Activated CD8-positive, alpha-beta memory T cell treated with anti-CD3 and anti-CD28 coated beads, Interleukin-2, amount 10 ng/mL, durations not matched to agents 7 days and 5 days (primary cell): ENCODE data around the gene CCP110. TPM values are rescaled to one million over a fixed set of nuclear protein-coding genes. Genes with fewer than 3 reads are reported as not detected.
"Not testable (repeated sequence)": the region's sequence is repeated elsewhere in the genome, so short reads cannot be mapped to it uniquely, and the experiment has no call there.

Experiments used
- ATAC-seq: fragments of 150-1000 bp; cut with Tn5 transposase; one replicate; pipeline ENCODE4 v1.10.0; 2021; ENCODE audit warnings: moderate library complexity
- CTCF ChIA-PET: fragments of 350-600 bp; sonication (Branson Sonifier 250); formaldehyde crosslinking; loops from one replicate; lab custom pipeline; 2021; ENCODE audit warnings: antibody characterized with exemption; lab: Charles Lee
- DNase-seq: peaks from one replicate; pipeline ENCODE4 v3.0.0-alpha.2; 2020
- H3K27ac Mint-ChIP-seq: one replicate; pipeline ENCODE4 v1.8.0; 2021; ENCODE audit warnings: mild to moderate bottlenecking, mixed read lengths
- H3K27me3 Mint-ChIP-seq: one replicate; pipeline ENCODE4 v1.8.0; 2021; ENCODE audit warnings: mixed read lengths
- H3K36me3 Mint-ChIP-seq: one replicate; pipeline ENCODE4 v1.8.0; 2021; ENCODE audit warnings: mild to moderate bottlenecking, mixed read lengths
- H3K4me1 Mint-ChIP-seq: one replicate; pipeline ENCODE4 v1.8.0; 2021; ENCODE audit warnings: mixed read lengths
- H3K4me3 Mint-ChIP-seq: one replicate; pipeline ENCODE4 v1.8.0; 2021; ENCODE audit warnings: mild to moderate bottlenecking, moderate library complexity, mixed read lengths
- H3K9me3 Mint-ChIP-seq: one replicate; pipeline ENCODE4 v1.8.0; 2022; ENCODE audit warnings: low read depth, mixed read lengths
- total RNA-seq, 2 experiments: library from RNA; stranded (reverse); gene quantifications; one replicate each; pipeline ENCODE4 v1.2.3, GENCODE V29; 2021

The CCP110 gene
- total RNA-seq, 2 experiments from 2014 or later = 45.0 to 45.3 TPM

DNA sequence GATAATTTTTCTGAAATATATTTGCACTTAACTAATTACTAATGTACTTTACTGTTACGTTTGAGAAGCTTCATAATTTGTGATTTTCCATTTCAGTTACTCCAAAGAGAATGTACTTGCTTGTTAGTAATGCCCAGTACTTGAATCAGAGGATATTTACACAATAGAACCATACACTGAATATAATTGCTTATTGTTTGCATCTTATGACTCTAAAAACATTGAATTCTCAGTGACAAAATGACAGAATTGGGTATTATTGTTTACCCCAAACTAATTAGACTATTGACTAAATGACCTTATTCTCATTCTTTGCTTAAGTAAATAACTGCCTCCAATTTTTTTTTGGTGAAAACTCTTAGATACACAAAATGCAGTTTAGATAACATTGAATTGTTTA, 8.9 kb downstream of the CCP110 start:
- ATAC-seq (no peak), DNase-seq (no peak)
- H3K27me3 Mint-ChIP-seq = no peaks in the 10 kb centered on the region
- CTCF ChIA-PET = interaction anchor here (0.6 kb wide), 1 partner anchor 90 kb away, joined by 4 read pairs; no protein-coding TSS in a partner anchor
- H3K4me1 Mint-ChIP-seq = peaks cover 1% of the 10 kb centered on the region
- H3K9me3 Mint-ChIP-seq = no peaks in the 10 kb centered on the region
- H3K36me3 Mint-ChIP-seq = peaks cover 49% of the 10 kb centered on the region
- no peak overlapping the region for H3K4me3 Mint-ChIP-seq
- no peak overlapping the region for H3K27ac Mint-ChIP-seq

DNA sequence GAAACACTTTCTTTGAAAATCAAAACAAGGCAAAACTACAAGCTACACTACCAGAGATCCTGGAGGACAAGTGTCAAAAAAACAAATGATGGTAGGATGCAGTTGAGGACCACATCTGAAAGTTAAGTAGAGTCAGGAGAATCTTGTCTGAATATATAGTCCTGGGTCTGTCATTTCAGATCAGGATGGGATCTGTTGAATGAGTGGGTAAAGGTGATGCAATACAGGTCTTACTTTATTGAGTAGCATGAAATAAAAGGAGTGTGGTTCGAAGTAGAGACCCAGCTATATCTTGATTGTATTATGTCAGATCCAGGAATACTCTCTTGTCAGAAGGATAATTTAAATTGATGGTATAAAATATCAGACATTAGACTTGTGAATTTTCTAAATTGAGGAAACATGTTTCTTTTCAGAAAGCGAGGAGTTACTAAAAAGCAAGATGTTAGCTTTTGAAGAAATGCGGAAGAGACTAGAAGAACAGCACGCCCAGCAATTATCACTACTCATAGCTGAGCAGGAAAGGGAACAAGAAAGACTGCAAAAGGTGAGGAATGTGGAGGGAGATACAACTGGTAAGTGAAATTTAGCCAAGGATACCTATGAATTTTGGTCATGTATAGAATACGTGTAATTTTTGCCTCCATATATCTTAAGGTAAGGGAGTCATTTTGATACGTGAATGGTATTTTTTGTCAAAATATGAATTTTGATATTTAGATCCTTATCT, 16.7 kb downstream of the CCP110 start:
- H3K27me3 Mint-ChIP-seq = no peaks in the 10 kb centered on the region
- H3K36me3 Mint-ChIP-seq = peaks cover 61% of the 10 kb centered on the region
- ATAC-seq = no peak
- H3K27ac Mint-ChIP-seq = no peak overlapping the region
- DNase-seq = no peak
- CTCF ChIA-PET = interaction anchor here (1.1 to 2.1 kb wide), 4 partner anchors 13 to 61 kb away, joined by 3 to 7 read pairs (median 6); partner anchors contain the start of gene VPS35L
- no peaks in the 10 kb centered on the region for H3K9me3 Mint-ChIP-seq
- no peak overlapping the region for H3K4me3 Mint-ChIP-seq
- H3K4me1 Mint-ChIP-seq = peaks cover 9% of the 10 kb centered on the region

DNA sequence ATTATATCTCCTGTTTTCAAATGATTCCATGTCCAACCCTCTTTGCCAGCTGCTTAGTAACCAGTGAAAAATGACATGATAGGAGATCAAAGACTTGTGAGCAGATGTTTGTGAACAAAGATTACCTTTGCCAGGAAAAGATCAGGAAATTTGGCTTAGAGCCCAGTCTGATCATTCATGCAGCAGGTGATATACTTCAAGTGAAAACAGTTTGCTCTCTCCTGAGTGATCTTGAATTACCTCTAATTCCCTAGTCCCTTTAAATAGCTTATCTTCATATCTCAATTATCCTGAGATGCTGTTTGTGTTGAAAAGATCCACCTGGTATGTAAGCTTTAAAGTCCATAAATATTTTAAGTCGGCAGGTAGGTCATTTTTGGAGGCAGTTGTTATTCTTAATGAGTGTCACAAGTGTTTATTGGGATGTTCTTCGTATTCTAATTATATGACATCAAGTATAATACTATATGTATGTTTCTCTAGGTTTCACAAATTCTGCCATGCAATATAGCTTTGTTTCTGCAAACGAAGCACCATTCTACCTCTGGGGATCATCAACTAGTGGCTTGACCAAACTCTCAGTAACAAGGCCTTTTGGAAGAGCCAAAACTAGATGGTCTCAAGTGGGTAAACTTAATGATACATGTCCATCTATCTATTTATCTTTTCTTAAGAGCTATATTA, 18.5 kb downstream of the CCP110 start:
- Mint-ChIP-seq H3K9me3 (no peaks in the 10 kb centered on the region), H3K36me3 (peaks cover 51% of the 10 kb centered on the region), H3K27me3 (no peaks in the 10 kb centered on the region), H3K4me1 (peaks cover 9% of the 10 kb centered on the region), H3K4me3 (no peak overlapping the region), H3K27ac (no peak overlapping the region)
- no peak for ATAC-seq
- DNase-seq = no peak
- CTCF ChIA-PET = interaction anchor here (1.1 to 1.6 kb wide), 3 partner anchors 8 to 18 kb away, joined by 3 to 4 read pairs (median 3); partner anchors contain the start of genes CCP110 and VPS35L

DNA sequence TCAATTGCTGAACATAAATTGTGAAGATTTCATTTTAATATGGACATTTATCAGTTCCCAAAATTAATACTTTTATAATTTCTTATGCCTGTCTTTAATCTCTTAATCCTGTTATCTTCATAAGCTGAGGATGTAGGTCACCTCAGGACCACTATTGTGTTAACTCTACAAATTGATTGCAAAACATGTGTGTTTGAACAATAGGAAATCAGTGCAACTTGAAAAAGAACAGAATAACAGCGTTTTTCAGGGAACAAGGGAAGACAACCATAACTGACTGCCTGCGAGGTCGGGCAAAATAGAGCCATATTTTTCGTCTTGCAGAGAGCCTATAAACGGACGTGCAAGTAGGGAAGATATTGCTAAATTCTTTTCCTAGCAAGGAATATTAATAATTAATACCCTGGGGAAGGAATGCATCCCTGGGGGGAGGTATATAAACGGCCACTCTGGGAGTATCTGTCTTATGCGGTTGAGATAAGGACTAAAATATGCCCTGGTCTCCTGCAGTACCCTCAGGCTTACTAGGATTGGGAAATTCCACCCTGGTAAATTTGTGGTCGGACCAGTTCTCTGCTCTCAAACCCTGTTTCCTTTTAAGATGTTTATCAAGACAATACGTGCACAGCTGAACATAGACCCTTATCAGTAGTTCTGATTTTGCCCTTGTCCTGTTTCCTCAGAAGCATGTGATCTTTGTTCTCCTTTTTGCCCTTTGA, 19.7 kb downstream of the CCP110 start:
- CTCF ChIA-PET = interaction anchor here (1.4 to 1.6 kb wide), 2 partner anchors 12 to 19 kb away, joined by 3 to 4 read pairs; partner anchors contain the start of genes CCP110 and VPS35L
- peaks cover 57% of the 10 kb centered on the region for H3K36me3 Mint-ChIP-seq

DNA sequence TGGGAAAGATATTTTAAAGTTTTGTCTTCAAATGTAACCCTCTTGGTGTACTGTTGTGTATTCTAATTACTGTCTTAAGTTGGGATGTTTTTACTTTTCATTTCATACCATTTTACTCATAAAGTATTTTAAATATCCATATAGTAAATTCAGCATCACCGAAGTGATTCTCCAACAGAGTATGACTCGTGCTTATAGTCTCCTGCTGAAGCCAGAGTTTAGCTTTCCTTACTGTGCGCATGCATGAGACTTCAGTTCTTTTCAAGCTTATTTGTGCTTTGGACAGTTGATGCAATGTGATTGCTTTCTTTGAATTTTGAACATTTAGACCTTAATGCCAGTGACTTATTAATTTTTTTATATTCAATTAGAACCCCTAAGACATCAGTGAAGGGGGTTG, 24.4 kb downstream of the CCP110 start:
- CTCF ChIA-PET = interaction anchor here (1.0 to 1.2 kb wide), 3 partner anchors 10 to 337 kb away, joined by 3 to 4 read pairs (median 3); partner anchors contain the start of gene GPRC5B
- ATAC-seq = no peak

More for the DNA sequence above, 19.7 kb downstream of the CCP110 start:
- peaks cover 12% of the 10 kb centered on the region for H3K4me1 Mint-ChIP-seq
- H3K4me3 Mint-ChIP-seq, DNase-seq, H3K27ac Mint-ChIP-seq, ATAC-seq, H3K9me3 Mint-ChIP-seq, H3K27me3 Mint-ChIP-seq: not testable (repeated sequence)

DNA sequence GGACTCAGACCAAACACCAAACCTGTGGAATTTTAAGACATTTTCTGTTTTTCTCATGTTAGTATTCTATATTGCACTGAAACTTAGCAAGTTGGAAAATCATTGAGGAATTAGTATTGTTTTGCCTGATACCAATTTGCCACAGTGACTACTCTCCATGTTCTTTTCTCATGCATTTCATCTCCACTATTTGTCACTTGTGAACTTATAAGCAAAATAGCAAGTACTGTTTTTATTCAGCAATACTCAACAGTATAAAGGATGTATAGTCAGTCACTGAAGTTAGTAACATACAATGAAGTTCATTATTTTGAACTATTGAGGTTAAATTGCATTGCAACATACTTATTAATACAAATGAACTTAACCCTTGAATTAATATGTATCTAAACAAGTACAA, 25.9 kb downstream of the CCP110 start:
- CTCF ChIA-PET = no interaction called here
- ATAC-seq (no peak), DNase-seq (no peak)
- Mint-ChIP-seq H3K27me3 (no peaks in the 10 kb centered on the region), H3K4me1 (peaks cover 22% of the 10 kb centered on the region), H3K36me3 (peaks cover 29% of the 10 kb centered on the region), H3K9me3 (no peaks in the 10 kb centered on the region), H3K27ac (no peak overlapping the region), H3K4me3 (no peak overlapping the region)

More for the DNA sequence above, 24.4 kb downstream of the CCP110 start:
- Mint-ChIP-seq H3K36me3 (peaks cover 43% of the 10 kb centered on the region), H3K27ac (no peak overlapping the region), H3K9me3 (no peaks in the 10 kb centered on the region), H3K27me3 (no peaks in the 10 kb centered on the region), H3K4me1 (peaks cover 20% of the 10 kb centered on the region), H3K4me3 (no peak overlapping the region)
- no peak for DNase-seq

DNA sequence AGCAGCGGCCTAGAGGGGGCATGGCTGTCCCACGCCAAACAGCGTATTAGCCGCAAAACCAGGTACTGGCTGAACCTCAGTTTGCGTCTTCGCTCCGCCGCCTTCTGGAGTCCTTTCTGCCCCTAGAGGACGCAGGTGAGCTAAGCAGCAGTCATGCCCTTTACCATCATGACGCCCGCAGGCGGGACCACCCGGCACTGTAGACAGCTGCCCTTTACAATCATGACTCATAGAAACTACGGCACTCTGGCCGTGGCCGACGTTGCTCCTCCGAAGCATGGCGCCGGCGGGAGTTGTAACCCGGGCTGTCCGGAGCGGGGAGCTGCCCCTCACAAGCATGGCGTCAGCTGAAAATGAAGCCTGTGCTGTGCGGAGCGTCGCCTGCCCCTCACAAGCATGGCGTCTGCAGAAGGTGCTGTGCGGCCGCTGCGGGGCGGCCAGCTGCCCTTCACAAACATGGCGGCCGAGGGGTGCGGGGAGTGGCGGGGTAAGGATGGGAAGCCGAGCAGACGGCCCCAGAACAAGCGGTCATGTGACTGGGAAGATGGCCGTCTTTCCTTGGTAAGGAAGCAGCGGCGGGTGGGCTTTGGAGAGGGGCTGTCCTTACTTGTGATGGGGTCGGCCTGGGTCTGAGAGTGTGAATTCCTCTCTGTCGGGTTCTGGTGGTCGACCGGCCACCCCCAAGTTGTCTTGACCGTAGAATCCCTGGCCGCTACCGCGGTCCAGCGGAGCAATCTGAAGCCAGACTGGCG, 31.6 kb downstream of the CCP110 start, which contains the start of gene VPS35L:
Gene VPS35L, plus strand, starts transcription at position 518 of the 752 bp plus-strand sequence. Its CDS starts 27 bp downstream, at position 545.
- peak within 1 kb of the TSS; percentile 92 for H3K4me3 Mint-ChIP-seq
- no peaks in the 10 kb centered on the region for H3K27me3 Mint-ChIP-seq
- H3K9me3 Mint-ChIP-seq = no peaks in the 10 kb centered on the region
- CTCF ChIA-PET = interaction anchor here (0.8 to 6.4 kb wide), 23 partner anchors 10 to 1251 kb away, joined by 3 to 41 read pairs (median 6); partner anchors contain the start of genes ARL6IP1, CCP110, COQ7 and ERI2
- peaks cover 7% of the 10 kb centered on the region for H3K36me3 Mint-ChIP-seq
- ATAC-seq (peak; percentile 98), DNase-seq (peak; percentile 97)
- H3K4me1 Mint-ChIP-seq = peaks cover 26% of the 10 kb centered on the region
- peak within 1 kb of the TSS; percentile 87 for H3K27ac Mint-ChIP-seq

DNA sequence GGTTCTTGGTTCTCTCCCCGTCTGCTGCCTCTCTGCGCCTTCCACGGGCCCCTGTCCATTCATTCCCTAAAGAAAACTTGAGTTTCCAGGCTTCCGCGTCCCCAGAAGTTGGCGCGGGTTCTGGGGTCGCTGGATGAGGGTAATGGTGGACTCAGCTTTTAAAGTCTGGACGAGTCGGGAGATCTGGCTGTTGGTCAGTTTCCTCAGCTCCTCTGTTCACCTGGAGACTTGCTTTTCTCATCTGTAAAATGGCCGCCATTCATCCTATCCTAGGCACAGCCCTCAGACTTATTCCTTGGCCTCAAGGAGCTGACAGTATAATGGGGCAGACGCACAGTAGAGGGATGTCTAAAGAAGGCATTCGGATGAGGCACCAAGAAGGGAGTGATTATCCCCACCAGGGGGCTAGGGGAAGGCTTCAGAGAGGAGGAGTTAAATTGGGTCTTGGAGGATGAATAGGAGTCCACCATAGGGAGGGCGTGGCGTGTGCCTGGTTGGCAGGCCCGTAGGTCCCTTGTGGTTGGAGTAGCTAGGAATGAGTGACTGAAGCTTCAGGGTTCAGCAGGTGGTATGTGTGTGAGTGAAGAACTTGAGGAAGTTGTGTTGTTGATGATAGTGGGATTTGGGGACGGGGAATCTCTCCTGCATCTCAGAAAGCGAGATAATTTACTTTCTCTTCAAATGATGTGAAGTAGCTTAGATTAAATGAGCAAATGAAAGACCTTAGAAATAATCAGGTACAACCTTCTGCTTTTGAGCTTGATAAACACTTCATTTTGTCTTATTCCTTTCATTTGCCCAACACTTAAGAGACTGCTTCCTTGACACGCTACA, 32.4 kb downstream of the CCP110 start:
- peak overlapping the region; percentile 92 for H3K4me3 Mint-ChIP-seq
- peaks cover 3% of the 10 kb centered on the region for H3K36me3 Mint-ChIP-seq
- H3K27me3 Mint-ChIP-seq = no peaks in the 10 kb centered on the region
- CTCF ChIA-PET = interaction anchor here (0.7 to 6.4 kb wide), 22 partner anchors 11 to 1185 kb away, joined by 3 to 41 read pairs (median 6); partner anchors contain the start of genes ARL6IP1, CCP110, COQ7 and GDE1
- peak; percentile 58 for DNase-seq
- peak overlapping the region; percentile 87 for H3K27ac Mint-ChIP-seq
- peaks cover 26% of the 10 kb centered on the region for H3K4me1 Mint-ChIP-seq
- no peaks in the 10 kb centered on the region for H3K9me3 Mint-ChIP-seq
- ATAC-seq = peak; percentile 4

DNA sequence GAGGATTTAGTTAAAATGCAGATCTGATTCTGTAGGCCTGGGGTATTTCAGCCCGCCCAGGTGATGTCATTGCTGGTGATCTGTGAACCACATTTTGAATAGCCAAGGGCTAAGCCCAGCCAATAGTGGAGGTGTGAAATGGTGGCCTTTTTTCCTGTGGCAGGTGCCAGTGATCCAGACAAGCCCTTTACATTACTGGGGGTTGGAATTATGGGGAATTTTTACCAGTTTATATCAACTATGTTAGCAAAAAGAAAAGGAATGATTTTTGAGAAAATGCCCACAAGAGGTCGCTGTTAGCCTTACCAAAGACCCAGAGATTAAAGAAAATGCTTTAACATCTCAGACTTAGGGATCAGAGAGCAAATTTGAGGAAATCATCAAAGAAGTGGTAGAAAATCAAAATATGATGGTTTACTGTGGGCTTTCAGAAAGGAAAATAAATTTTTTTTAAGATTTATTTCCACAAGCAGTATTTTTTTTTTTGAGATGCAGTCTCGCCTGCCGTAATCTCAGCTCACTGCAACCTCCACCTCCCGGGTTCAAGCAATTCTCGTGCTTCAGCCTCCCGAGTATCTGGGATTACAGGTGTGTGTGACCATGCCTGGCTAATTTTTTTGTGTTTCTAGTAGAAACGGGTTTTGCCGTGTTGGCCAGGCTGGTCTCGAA, 35.6 kb downstream of the CCP110 start:
- Mint-ChIP-seq H3K4me1 (peaks cover 18% of the 10 kb centered on the region), H3K27ac (no peak overlapping the region), H3K27me3 (no peaks in the 10 kb centered on the region), H3K9me3 (no peaks in the 10 kb centered on the region), H3K36me3 (peaks cover 6% of the 10 kb centered on the region), H3K4me3 (no peak overlapping the region)
- CTCF ChIA-PET = interaction anchor here (0.6 to 6.4 kb wide), 6 partner anchors 9 to 327 kb away, joined by 3 to 41 read pairs (median 4); partner anchors contain the start of gene CCP110
- ATAC-seq = no peak
- DNase-seq = peak; percentile 42

DNA sequence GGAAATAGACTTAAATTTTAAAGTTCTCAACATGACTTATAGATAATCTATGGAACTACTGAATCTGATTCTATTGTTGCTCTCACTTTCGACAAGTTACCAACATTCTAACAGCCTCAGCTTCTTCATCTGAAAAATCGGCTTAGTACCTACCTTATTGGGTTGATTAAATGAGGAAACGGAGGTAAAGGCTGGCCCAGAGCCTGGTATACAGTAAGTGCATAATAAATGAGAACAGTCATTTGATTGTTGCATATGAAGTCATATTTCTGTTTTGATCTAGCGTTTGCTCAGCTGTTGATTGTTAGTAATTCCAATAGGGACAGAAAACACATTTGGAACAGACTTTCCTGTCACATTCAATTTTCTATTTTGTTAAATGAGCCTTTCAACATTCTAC, 36.3 kb downstream of the CCP110 start:
- no peaks in the 10 kb centered on the region for H3K27me3 Mint-ChIP-seq
- peaks cover 14% of the 10 kb centered on the region for H3K4me1 Mint-ChIP-seq
- no peaks in the 10 kb centered on the region for H3K9me3 Mint-ChIP-seq
- peaks cover 11% of the 10 kb centered on the region for H3K36me3 Mint-ChIP-seq
- no peak overlapping the region for H3K27ac Mint-ChIP-seq
- H3K4me3 Mint-ChIP-seq = no peak overlapping the region
- CTCF ChIA-PET = interaction anchor here (0.8 to 1.3 kb wide), 3 partner anchors 9 to 40 kb away, joined by 4 read pairs; no protein-coding TSS in a partner anchor
- ATAC-seq = no peak
- no peak for DNase-seq

DNA sequence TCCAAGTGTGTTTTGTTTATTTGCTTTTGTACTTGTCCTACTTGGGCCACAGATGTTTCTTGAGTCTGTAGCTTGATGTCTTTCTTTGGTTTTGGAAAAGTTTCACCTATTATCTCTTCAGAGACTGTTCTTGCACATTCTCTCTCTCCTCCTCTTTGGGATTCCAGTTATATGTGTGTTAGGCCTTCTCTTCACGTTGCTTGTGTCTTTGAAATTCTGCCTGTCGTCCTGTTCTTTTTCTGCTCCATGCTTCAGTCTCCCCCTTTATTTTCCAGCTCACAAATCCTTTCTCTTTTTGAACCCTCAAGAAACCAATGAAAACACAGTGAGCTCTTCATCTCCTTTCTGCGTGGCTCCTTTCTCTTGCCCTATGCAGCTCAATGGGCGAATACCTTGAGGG, 39.6 kb downstream of the CCP110 start:
- ATAC-seq (no peak), DNase-seq (no peak)
- Mint-ChIP-seq H3K4me3 (no peak overlapping the region), H3K27ac (no peak overlapping the region), H3K9me3 (no peaks in the 10 kb centered on the region), H3K36me3 (peaks cover 20% of the 10 kb centered on the region), H3K27me3 (no peaks in the 10 kb centered on the region), H3K4me1 (peaks cover 4% of the 10 kb centered on the region)
- CTCF ChIA-PET = interaction anchor here (0.7 to 1.9 kb wide), 4 partner anchors 20 to 344 kb away, joined by 3 to 5 read pairs (median 3); no protein-coding TSS in a partner anchor
